Measurements from ENCODE around the gene LRRC31.

The LRRC31 gene

GRCh38 chr3:169813278-169813677 is 56.5 kb downstream of the LRRC31 start:
- no peak for DNase-seq (ENCODE audit: low spot score)

- peak; percentile 55 for DNase-seq (ENCODE audit: low spot score)
These were observed 57.2 kb downstream of the LRRC31 start, which contains the start of the genes LRRC34 and LRRIQ4 for GRCh38 chr3:169812332-169813235. Gene LRRC34 (minus strand): TSS chr3:169812904. CDS start chr3:169812548, 356 bp downstream. Gene LRRIQ4 (plus strand): TSS chr3:169812870. CDS start chr3:169821922, 9,052 bp downstream.

- peak; percentile 30 for DNase-seq (ENCODE audit: low spot score)
These were observed 58.0 kb downstream of the LRRC31 start for GRCh38 chr3:169811631-169812331.

GRCh38 chr3:169809230-169809795 is 60.4 kb downstream of the LRRC31 start:
- no peak for DNase-seq (ENCODE audit: low spot score)

- no peak for DNase-seq (ENCODE audit: low spot score)
These were observed 65.1 kb downstream of the LRRC31 start for GRCh38 chr3:169804681-169805080.

GRCh38 chr3:169792359-169792758 is 77.4 kb downstream of the LRRC31 start:
- DNase-seq (ENCODE audit: low spot score) = no peak

- DNase-seq (ENCODE audit: low spot score) = no peak
These were observed 78.9 kb downstream of the LRRC31 start for GRCh38 chr3:169790687-169791429.

- DNase-seq (ENCODE audit: low spot score) = no peak
These were observed 79.5 kb downstream of the LRRC31 start for GRCh38 chr3:169790219-169790618.
